Measurements from ENCODE around the gene GPBP1L1.

DNA sequence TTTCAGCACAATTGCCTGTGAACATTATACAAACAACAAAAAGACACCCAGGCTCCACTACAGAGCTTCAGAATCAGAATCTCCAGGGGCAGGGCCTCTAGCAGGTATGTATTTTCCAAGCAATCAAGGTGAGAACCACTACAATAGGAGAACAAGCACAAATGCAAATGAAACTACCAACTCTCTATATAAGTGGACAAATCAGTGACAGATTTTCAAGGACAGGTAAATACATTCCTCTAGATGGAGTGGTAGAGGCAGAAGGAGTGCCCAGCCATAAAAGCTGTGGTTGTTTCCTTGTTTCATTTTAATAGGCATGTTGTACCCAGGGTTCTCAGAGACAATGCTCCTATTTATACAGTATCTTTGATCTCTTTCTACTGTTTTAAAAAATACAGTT is 42.4 kb downstream of the GPBP1L1 start:
- TF ChIP-seq, protein P1, sequence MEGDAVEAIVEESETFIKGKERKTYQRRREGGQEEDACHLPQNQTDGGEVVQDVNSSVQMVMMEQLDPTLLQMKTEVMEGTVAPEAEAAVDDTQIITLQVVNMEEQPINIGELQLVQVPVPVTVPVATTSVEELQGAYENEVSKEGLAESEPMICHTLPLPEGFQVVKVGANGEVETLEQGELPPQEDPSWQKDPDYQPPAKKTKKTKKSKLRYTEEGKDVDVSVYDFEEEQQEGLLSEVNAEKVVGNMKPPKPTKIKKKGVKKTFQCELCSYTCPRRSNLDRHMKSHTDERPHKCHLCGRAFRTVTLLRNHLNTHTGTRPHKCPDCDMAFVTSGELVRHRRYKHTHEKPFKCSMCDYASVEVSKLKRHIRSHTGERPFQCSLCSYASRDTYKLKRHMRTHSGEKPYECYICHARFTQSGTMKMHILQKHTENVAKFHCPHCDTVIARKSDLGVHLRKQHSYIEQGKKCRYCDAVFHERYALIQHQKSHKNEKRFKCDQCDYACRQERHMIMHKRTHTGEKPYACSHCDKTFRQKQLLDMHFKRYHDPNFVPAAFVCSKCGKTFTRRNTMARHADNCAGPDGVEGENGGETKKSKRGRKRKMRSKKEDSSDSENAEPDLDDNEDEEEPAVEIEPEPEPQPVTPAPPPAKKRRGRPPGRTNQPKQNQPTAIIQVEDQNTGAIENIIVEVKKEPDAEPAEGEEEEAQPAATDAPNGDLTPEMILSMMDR (conservative IDR thresholded peaks at IDR 0.05; ENCODE audit: low read length): peak; percentile 51
- TF ChIP-seq EZH2phosphoT487 (IDR thresholded peaks at IDR 0.05; ENCODE audit: borderline replicate concordance): no peak
